GM21447 (cell line): ENCODE results near the gene GIGYF2.

ENCODE experiments used
- ATAC-seq: cut with Tn5 transposase; IDR thresholded peaks from one replicate; pipeline ENCODE4 v1.9.1; 2021; ENCODE audit not compliant: unreplicated experiment

Gene GIGYF2

GRCh38 chr2:232908695-232909094, 211.6 kb downstream of the GIGYF2 start:
- no peak for ATAC-seq
